ENCODE data around the gene HYAL2.
"Not testable (repeated sequence)": the region's sequence is repeated elsewhere in the genome, so short reads cannot be mapped to it uniquely, and the experiment has no call there.

HYAL2 gene

DNA sequence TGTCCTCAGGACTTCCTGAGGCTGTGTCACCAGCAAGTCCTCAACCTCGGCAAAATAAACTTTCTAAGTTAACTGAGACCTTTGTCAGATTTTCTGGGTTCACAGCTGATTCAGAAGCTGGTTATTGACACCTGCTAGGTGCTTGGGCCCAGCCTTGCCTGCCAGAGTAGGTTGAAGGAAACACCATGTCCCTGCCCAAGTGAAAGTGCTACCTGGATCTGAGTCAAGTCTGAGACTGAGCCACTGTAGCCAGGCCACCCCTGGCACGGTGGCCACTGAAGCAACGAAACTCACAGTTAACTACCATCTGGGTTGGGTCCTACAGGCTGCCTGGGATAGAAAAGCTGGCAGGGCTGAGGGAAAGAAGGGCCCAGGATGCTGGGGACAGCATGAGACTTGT lies 8.2 kb downstream of the HYAL2 start:
- no peak for DNase-seq (ENCODE audit: low read depth in 1 of 2, low spot score in 1 of 2)

DNA sequence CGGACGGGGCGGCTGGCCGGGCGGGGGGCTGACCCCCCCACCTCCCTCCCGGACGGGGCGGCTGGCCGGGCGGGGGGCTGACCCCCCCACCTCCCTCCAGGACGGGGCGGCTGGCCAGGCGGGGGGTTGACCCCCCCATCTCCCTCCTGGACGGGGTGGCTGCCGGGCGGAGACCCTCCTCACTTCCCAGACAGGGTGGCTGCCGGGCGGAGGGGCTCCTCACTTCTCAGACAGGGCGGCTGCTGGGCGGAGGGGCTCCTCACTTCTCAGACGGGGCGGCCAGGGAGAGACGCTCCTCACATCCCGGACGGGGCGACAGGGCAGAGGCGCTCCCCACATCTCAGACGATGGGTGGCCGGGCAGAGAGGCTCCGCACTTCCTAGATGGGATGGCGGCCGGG lies 10.5 kb downstream of the HYAL2 start:
- not testable (repeated sequence) for DNase-seq (ENCODE audit: low read depth in 1 of 2, low spot score in 1 of 2)

DNA sequence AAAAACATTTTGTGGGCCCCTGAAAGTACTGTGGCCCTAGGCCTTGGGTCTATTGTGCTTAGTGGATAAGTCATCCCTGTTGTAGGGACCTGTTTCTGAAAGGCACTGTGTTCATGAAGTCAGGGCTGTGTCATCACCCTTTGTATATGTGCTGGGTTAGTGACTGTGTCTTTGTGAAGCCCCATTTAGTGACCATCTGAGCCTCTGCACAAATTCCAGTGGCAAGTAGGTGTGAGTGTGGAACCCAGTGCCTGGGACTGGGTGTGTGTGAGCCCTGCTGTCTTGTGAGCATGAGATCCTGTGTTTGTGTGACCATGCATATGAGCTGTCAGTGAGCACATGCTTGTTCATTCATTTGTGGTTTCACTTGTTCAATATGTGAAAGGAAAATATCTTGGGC lies 17.9 kb downstream of the HYAL2 start:
- no peak for DNase-seq (ENCODE audit: low read depth in 1 of 2, low spot score in 1 of 2)

GRCh38 chr3:50303013-50303815 lies 19.3 kb downstream of the HYAL2 start, which contains the start of gene HYAL1:
TSS of gene HYAL1 (minus strand) at chr3:50303574. CDS start at chr3:50302956, 618 bp downstream.
- no peak for DNase-seq (ENCODE audit: low read depth in 1 of 2, low spot score in 1 of 2)

DNA sequence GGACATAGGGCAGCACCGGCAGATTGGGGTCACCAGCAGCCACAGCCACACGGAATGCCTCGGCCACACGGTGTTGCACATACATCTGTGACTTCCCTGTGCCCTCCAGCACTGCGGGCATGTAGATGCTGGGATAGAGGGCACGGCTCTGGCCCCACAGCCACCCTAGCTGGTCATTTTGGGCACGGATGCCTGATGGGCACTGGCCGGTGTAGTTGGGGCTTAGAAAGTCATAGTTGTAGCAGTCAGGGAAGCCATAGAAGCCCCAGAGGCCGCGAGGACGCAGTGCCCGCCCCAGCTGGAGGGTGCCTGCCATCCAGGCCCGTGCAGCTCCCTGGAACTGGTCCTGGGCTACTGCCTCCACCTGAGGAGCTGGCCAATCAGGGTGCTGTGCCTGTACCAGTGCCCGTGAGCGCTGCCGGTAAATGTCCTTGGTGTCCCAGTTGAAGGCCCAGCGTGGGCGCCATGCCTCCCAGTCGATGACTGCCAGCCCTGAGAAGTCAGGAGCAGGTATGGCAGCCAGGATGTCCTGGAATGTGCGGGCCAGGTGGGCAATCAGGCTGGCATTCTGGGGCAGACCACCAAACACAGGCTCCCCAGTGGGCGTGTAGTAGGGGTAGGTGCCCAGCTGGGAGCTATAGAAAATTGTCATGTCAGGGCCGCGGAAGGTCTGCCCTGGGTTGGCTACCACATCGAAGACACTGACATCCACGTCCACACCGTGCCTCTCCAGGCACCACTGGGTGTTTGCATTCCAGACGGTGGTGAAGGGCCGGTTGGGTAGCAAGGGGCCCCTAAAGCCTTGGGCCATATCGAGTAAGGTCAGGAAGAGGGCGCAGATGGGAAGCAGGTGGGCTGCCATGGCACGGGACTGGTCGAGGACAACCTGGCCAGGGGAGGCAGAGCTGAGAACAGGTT lies 20.2 kb downstream of the HYAL2 start:
- DNase-seq (ENCODE audit: low read depth in 1 of 2, low spot score in 1 of 2), result no peak

- no peak for DNase-seq (ENCODE audit: low read depth in 1 of 2, low spot score in 1 of 2)
Observed at GRCh38 chr3:50300681-50301254, 21.8 kb downstream of the HYAL2 start.

- no peak for DNase-seq (ENCODE audit: low read depth in 1 of 2, low spot score in 1 of 2)
Observed at GRCh38 chr3:50299929-50300680, 22.4 kb downstream of the HYAL2 start.

DNA sequence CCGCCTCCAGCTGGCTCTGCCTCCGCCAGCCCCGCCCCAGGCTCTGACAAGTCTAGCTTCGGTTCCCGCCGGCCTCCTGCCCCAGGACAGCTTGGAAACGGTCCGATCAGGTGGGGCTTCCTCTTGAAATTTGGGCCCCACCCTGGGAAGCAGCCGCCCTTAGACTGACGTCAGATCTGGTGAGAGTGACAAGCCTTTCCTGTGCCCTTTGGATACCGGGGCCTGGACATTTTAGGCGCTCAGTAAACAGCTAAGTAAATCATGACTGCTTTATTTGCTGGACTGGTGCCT lies 23.0 kb downstream of the HYAL2 start:
- no peak for DNase-seq (ENCODE audit: low read depth in 1 of 2, low spot score in 1 of 2)

DNA sequence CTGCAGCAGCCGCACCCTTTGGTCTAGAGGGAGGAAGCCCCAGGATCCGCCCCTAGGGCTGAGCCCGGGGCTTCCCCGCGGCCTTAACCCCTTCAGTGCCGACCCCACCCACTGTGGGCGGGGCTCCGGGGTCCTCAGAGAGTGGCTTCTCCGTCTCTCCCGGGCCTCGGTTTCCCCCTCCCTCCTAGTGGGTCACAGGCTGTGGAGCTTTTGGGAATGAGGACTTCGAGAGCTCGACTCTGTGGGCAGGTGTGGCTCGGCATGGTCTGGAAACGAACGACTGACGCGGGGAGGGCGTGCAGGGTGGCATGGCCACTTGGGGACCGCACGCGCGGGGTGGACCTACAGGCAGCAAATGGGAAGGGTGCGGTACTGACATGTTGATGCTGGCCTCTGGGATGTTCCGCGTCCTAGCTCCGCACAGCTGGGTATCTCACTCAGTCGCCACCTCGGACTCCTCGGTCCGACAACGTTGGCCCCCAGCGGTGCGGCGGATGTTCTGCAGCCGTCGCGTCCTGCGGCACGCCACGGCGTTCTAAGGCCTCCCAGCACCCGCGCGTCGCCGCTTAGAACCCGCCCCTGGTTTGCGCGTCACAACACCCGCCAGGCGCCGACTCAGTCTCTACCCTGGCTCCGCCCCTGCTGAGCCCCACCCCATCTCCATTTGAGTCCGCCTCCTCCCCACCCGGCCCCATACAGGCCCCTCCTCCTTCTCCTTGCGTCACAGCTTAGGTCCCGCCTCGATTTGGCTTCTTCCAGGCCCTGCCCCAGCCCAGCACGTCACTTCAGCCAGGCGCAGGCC lies 23.5 kb downstream of the HYAL2 start, which contains the start of the genes HYAL3 and NAA80:
HYAL3 (minus strand) TSS at position 570 of the 802 bp plus-strand sequence. CDS start 3,803 bp downstream, outside the sequence.
NAA80 (minus strand) TSS at position 570 of the 802 bp plus-strand sequence. CDS start 1,942 bp downstream, outside the sequence.
- DNase-seq (ENCODE audit: low read depth in 1 of 2, low spot score in 1 of 2), result peak; percentile 96 to 99

DNA sequence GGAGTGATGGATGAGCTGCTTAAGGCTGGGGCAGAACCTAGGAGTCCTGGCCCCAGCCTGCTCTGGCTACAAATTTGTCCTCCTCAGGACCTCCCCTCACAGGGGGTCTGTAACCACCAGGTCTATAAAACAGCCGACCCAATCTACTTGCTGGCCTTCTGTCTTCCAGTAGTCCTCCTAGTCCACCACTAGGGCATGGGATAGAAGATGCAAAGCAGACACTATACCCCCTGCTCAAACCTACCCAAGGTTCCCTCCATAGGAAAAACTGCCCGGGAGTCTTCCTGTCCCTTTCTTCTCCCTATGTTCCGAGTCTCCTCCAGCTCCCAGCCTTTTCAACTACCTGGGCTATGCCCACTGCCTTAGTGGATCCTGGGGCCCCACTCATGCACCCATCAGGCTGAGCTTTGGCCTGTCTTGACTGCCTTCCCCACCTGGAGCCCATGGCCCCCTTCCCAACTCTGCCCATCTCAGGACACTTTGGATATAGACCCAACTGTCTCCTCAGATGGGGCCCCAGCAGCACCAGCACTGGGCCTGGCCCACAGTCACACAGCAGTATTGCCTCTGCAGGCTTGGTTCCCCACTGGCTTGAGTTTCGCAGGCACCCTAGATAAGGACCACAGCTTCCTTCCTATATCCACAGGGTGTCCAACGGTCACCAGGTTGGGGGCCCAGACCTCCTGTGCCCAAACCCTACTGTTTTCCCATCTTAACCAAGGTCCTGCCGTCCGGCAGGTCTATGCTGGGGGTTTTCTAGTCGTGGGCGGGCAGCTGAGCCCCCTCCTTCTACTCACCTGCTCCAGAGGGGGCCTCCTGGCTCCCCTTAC lies 24.4 kb downstream of the HYAL2 start:
- DNase-seq (ENCODE audit: low read depth in 1 of 2, low spot score in 1 of 2), result no peak

DNA sequence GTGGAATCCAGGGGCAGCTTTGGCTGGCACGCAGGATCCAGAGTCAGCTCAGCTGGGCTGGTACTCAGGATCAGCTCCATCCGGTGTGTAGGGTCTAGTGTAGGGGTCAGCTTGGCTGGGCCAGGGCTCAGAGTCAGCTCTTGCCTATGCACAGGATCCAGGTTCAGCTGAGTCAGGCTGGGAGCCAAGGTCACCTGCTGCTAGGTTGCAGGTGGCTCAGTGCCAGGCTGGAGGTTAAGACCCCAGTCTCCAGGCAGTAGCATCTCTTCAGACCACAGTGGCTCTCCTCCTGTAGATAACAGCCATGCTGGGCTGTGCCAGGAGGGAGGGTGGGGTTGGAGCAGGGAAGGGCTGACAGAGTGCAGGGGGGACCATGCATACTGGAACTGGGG lies 25.2 kb downstream of the HYAL2 start:
- DNase-seq (ENCODE audit: low read depth in 1 of 2, low spot score in 1 of 2), result no peak

DNA sequence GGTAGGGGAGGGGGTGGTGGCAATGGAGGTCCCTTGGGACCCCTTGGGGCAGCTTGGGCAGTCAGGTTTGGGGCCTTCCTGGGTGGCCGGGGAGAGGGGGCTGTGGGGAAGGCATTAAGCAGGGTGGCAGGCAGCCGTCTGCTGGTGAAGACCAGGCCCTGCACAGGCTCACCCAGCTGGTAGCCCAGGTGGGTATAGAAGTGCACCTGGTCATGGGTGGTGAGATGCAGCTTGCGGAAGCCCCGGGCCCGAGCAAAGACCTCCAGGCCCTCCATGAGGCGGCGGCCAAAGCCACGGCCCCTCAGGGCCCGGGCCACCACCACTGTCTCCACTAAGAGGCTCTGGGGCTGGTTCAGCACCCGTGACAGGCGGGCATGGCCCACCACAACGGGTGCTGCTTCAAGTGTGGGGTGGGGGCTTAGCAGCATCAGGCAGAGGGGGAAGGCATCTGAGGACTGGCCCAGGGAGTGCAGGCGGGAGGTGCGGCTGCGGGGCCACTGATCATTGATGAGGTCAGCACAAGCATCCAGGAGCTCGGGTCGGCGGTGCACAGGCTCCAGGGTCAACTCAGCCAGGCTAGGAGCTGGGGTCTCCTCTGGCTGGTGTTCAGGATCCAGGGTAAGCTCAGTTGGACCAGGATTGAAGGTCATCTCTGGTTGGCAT lies 25.7 kb downstream of the HYAL2 start:
- no peak for DNase-seq (ENCODE audit: low read depth in 1 of 2, low spot score in 1 of 2)

DNA sequence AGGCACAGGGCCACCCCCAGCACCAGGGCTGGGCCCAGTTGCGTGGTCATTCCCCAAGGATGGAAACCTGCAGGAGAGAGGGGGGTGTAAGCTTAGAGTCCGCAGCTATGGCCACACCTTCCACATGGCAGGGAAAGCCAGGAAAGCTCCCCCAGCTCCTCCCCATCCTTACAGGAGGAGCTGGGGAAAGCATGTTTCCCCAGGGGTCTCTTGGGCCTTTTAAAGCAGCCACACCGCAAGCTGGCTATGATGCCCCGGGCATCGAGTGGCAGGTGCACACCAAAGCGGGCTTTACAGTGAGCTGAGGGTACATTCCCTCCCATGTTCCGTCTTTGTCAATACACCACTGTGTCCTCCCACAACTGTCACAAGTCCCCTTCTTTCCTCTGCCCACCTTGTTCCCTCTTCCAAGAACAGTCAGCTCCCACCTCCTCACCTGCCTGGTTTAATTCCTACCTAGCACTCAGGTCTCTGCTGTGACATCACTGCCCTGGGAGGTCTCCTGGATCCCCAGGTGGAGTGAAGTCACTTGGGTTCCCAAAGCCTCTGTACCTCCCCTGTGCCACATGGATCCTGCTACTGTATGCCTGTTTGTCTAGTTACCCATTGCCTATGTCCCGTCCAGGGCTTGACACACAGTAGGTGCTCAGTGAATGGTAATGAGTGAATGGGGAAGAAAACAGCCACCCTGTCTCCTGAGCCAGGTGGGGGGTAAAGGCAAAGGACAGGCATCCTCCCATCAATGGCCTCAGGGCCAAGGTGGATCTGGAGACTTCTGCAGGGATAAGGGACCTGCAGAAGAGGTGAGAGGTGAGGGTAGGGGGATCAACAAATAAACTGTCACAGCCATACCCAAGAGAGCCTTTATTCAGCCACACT lies 26.8 kb downstream of the HYAL2 start:
- DNase-seq (ENCODE audit: low read depth in 1 of 2, low spot score in 1 of 2), result no peak

DNA sequence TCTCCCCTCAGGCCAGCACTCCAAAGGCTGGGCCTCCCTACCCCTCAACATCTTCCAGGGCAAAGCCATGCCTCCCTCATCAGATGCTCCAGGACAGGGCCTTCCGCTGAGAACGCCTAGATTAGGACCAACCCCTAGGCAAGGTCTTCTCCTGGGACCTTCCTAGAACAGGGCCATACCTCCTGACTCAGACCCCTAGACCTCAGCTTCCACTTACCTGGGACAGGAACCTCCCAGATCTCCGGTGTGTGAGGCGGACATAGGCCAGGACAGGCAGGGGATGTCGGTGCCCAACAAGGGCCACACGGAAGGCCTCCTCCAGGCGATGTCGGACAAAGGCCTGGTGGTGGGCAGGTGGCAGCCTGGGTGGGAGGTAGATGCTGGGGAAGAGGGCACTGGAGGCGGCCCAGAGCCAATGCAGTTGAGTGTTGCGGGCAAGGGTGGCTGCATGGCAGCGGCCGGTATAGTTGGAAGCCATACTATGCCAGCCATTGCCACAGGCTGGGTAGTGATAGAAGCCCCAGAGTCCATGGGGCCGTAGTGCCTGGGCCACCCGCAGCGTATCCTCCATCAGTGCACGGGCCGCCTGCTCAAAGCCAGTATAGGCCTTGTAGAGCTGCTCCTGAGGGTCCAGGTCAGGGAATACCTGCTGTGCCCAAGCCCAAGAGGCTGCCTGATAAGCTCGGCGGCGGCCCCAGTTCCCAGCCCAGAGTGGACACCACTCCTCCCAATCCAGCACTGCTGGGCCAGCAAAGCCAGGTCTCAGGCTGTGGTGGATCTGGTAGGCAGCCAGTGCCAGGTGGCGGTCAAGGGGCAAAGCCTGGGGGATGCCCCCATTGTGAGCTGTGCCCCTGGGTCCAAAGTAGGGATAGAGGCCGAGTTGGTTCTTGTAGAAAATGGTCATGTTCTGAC lies 27.8 kb downstream of the HYAL2 start:
- no peak for DNase-seq (ENCODE audit: low read depth in 1 of 2, low spot score in 1 of 2)

- no peak for DNase-seq (ENCODE audit: low read depth in 1 of 2, low spot score in 1 of 2)
Observed at GRCh38 chr3:50294089-50294488, 28.5 kb downstream of the HYAL2 start.

DNA sequence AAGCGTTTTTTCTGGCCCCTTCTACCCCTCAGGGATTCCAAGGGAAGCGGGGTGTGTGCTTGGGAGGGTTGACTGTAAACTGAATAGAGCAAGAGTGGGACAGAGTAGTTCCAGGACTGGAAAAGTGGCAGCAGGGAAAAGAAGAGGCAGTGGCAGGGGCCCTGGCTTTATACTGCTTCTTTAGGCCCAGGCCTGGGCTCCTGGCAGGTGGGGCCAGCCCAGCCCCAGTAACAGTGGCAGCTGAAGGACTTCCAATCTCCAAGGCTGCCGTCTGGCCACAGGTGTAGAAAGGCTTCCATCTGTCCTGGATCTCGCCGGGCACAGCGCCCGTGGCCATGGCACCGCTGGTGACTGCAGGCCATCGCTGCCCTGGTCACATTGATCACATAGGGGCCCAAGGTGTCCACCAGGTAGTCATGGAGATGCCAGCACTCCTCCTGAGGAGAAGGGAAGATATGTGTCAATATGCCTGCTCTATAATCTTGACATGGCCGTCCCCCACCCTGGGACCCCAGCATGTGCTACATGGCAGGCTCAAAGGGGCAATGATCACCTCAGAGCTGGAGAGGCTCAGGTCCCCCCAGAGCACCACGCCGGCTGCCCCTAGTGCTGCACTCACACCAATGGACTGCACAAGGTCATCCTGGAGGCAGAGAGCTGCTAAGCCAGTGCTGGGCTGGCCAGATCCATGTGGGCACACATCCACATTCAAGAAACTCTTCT lies 29.3 kb downstream of the HYAL2 start:
- no peak for DNase-seq (ENCODE audit: low read depth in 1 of 2, low spot score in 1 of 2)

Data from activated CD4-positive, alpha-beta T cell treated with anti-CD3 and anti-CD28 coated beads, Interleukin-2, amount 50 U/mL, for 24 hours (primary cell).